Measurements from ENCODE around the gene ACVR2B.

The ACVR2B gene

DNA sequence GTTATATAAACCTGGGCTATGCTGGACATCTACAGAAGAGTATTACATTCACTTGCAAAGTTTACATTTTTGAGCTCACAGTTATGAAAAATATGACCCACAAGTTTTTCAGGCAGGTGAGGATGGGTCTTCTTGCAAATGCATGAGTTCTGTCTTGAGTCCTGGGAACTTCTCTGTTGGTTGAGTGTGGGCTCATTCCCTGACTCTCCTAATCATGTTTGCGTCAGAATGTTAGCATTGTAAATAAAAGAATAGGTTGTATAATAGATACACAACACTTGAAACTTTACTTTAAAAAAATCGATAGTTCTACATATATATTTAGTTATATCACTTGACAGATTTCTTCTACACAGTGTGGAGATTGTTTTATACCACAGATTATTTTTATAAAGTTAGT is 35.3 kb downstream of the ACVR2B start:
- no peak for DNase-seq

DNA sequence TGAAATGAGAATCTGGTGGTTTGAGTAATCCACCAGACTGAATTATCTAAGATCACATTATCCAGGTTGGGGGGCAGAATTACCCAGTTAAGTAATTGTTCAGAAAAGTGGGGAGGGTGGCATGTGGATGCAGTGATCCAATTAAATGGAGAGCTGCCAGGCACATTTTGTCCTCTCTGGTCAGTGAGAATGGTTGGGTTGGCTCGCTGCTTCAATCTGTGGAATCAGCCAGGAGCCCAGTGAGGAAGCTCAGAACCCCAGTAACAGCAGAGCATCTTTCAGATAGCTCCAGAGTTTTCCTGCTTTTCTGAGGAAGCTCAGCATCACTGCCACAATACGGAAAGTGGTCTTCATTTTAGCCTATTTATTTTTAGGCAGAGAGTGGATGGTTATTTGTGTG is 36.1 kb downstream of the ACVR2B start:
- DNase-seq: no peak

DNA sequence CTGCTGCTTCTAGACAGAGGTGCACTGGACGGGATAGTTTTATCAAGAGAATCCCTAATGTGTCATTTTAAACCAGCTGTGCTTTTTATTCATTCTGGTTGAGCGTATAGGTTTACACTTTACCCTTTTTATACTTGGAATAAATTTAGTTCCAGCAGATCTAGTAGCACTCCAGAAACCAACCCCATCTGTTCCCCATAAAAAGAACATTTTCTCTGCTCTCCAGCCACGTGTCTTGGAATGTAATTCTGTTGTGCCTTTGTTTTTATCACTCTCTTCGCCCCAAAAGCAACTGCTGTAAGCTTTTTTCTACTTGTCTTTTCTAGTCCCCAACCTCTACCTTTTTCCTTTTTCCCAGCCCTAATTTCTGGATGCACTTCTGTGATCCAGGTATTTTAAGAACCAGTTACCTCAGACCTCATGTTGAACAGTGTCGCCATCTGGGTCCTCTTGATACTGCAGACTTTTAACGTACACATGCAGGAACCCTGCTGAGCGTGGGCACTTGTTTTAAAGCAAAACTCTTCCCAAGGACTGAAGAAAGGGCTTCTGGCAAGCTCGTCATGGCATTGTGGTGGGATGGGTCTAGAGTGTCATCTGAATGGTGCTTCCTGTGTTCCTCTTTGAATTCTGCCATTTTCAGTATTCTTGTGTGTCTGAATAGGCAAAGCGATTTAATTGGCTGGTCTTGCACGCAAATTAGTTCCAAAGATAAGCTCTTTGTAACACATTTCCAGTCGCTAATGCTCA is 36.8 kb downstream of the ACVR2B start:
- no peak for DNase-seq

DNA sequence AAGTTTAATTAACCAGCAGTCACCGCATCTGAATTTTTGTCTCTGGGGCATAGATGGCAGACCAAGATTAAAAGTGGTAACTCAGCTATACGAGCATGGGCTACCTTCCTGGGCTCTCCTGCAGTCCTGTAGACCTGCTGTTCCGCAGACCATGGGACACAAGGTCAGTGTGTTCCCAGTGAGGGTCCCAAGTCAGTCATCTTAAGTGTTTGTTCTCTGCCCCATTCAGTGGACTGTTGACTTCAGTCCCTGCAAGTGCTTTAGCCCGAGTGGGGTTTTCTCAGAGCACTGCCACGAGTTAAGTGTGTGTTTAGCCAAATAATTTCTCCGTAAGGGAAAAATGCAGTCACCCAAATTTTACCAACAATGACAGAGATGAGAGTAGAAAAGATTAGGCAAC is 37.5 kb downstream of the ACVR2B start:
- DNase-seq: no peak

DNA sequence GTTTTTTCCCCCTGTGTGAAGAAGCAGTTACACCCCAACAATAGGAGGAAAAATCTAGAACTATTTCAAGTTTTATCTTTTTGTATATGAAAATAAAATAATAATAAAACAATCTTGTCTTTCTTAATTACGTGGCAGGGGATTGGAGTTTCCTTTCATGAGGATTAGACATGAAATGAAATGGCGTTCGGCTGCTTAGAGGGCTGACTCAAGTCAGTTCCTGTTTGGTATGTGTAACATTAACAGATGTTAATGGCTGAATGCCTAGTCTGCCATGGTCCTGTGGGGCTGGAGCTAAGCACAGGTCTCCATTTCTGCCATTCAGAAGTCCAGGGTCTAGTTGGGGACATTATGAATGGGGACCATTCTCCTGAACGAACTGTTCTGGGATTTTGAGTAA is 39.3 kb downstream of the ACVR2B start:
- DNase-seq: no peak

DNA sequence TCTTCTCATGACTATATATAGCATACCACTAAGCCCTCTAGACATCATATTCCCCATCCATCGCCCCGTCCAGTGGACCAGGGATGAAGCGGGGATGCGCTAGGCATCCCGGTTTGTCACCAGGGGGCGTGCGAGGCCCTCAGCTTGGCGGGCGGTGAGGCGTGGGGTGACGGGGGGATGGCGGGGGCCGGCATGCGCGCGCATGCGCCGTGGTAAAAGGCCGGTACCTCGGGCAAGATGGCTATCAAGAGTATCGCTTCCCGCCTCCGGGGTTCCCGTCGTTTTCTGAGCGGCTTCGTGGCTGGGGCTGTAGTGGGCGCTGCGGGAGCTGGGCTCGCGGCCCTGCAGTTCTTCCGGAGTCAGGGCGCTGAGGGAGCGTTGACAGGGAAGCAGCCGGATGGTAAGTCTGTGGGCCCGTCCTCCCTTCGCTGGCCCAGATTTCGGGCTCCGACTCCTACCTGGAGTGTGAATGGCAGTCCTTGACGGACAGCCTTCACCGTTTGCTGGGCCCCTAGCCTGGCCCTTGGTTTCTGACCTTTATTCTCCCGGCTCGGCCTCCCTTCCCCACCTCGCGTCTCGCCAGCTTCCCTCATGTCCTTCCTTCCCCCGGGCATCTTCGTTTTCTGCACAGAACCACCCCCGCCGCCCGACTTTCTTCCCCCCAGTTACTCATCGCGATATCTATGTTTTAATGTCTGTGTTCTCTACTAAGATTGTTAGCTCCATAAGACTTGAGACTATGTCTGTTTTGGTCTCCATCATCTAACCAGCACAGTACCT is 42.6 kb downstream of the ACVR2B start, which contains the start of gene EXOG:
Gene EXOG (plus strand): TSS at position 210 of the 780 bp plus-strand sequence. CDS start 28 bp downstream, at position 238.
- DNase-seq: peak; percentile 83 to 88

DNA sequence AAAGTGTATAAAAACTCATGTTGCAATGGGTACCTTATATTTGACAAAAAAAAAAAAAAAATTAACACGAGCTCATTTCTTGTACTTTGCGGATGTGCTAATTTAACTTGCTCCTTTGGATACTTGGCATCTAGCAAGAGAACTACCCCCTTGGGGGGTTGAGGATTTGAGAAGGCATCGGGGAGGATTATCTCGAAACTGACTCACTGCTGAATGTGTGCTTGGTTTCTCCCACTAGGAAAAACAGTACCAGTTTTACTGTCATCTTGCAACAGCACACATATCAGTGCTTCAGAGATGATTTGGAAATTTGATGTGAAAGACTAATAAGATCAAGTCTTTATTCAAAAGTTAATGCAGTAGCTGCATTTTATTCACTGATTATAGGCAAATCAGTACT is 43.3 kb downstream of the ACVR2B start:
- no peak for DNase-seq

DNA sequence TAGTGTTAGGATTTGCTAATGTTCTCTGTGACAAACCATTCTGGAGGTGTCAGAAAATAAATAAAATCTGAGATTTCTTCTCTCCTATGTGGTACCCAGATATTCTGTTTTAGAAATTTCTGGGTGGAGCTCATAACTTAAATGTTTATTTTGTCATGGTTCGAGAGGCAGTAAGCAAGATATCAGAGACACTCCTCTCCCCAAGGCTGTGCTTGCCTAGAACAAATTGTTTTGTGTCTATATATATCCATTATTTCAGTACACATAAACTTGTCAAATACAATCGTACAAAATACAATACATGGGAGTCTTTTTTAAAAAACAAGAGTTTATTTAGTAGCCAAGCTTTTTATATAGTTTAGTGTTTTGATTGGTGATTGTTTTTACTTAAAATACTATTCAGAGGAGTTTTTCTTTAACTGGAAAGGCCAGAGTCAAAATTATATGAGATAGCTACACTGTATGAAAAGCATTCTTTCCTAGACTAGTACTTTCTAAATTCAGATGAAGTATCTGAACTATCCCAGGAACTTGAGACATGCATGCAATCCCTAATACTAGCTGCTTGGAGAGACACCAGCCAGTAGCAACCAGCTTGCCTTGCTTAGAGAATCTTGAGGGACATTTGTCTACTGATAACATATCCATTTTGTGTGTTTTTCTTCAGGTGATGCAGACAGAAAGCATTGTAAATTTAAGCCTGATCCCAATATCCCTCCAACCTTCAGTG is 47.2 kb downstream of the ACVR2B start:
- DNase-seq: no peak

DNA sequence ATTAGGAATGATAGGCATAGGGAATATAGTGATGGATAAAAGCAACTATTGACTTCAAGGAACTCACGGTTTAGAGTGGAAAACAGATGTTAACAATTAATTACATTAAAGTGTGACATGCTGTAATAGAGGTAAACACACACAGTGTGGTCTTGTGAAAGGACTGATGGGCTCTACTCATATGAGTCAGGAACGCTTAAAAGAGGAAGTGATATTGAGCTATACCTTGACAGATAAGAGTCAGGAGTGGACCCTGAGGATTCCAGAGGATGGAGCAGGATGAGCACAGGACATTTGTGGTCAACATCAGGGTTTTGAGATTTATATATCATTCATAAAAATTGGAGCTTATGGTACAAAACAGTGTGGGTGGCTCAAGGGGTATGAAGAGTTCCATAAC is 53.4 kb downstream of the ACVR2B start:
- DNase-seq: no peak

DNA sequence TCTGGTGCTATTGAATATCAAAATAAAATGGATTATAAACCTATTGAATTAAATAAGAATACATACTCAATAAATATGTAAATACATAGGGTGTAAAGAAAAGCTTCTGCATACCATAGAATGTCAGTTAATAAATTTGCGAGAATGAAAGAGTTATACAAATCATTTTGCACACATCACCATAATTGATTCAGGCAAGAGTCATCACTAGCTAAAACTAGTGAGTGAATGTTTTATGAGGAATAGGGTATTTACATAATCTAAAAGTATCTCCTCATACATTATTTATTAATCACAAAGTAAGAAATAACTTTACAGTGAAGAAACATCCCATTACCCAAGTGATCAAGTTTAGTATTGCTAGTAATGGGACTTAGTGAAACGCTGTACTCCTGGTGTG is 56.0 kb downstream of the ACVR2B start:
- no peak for DNase-seq

DNA sequence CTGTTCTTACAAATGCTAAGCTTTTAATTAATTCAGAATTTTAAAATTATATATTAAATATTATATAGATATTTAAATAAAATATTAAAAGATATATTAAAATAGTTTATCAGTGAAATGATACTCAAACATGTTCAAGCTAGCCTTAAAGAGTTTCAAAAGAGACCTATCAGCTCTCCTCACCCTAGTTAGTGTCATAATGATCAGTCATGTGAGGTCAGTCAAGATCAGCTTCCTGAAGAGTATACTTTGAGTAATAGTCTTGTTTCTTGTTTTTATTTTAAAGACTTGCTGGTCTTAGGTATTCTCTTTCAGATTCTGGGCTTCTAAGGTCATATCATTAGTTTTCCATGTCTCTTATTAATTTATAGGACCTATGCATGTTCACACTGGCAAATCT is 56.9 kb downstream of the ACVR2B start:
- DNase-seq: no peak

DNA sequence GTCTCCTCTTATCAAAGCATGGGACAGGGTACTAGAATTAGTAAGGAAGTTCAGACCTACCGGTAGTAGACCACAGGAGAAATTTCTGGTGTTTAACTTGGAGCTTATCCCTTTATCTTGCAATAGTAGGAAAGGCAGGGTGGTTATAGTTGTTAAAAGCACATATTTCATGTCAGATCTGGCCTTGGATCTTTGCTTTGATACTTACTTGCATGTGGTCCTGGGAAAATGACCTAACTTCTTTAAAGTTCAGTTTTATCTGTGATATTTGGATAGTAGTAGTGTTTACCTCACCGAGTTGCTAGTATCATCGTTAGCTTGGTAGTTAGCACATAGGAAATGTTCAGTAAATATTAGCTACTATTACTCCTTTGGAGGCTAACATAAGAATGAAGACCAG is 57.9 kb downstream of the ACVR2B start:
- DNase-seq: no peak

DNA sequence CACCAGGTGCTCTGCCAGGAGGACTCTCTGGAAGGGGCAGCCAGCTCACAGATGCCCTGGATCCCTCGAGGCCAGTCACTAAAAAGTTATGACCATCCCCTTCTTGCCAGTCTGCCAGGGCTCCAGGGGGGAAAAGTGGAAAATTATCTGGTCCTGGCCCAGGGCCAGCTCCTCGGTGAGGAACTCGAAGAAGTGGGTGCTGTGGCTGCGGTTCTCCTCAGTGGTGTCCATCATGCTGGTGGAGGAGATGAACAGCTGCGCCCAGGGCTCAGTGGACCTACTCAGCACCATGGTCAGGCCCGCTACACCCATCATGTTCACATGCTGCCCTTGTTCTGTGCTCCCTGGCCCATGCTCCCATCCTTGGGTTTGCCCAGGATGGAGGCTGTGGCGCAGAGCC is 61.7 kb downstream of the ACVR2B start:
- no peak for DNase-seq

DNA sequence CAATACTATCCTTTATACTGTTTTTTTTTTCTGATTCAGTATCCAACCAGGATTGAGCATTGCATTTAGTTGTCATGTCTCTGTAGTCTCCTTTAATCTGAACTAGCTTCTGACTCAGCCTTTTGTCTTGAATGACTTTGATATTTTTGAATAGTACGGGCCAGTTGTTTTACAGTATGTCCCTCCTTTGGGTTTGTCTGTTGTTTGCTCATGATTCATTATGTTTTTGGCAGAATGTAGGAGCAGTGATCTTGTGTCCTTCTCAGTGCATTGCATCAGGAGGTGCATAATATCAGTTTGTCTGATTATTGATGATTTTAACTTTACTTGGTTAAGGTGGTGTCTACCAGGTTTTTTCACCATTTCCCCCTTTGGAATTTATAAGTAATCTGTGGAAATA is 63.0 kb downstream of the ACVR2B start:
- no peak for DNase-seq

DNA sequence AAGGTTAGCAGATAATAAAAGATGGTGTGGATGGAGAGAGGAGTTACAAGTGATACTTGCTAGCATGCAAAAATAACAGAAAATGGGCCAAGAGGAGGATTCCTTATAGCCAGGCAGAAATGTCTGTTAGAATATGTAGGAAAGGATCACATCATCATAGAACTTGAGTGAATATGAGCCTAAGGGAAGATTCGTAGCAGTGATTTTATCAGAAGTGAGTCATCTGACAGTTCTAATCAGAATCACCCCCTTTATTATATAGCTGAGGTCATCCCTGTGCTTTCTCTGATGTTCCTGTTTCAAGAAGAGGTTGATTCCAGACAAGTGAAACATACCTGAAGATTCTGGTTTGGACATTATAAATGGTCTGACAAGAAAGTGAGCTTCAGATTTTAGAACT is 65.3 kb downstream of the ACVR2B start:
- no peak for DNase-seq

DNA sequence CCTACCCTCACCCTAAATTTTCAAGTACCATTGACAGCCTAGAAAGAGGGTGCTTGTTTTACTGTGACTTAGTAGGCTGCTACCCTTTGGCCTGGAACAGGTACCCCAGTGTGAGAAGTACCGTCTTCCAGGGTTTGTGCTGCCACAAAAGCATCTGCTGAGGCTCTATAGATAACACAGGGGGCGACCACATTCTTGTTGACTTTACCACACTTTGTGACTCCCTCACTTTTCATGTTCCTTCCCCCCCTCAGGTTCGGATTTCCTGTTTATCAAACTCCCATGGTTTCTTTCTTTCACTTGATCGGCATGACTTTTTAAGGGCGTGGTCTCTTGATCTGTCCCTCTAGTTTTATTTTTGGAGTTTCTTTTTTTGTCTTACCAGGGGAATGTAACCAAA is 66.0 kb downstream of the ACVR2B start:
- no peak for DNase-seq

DNA sequence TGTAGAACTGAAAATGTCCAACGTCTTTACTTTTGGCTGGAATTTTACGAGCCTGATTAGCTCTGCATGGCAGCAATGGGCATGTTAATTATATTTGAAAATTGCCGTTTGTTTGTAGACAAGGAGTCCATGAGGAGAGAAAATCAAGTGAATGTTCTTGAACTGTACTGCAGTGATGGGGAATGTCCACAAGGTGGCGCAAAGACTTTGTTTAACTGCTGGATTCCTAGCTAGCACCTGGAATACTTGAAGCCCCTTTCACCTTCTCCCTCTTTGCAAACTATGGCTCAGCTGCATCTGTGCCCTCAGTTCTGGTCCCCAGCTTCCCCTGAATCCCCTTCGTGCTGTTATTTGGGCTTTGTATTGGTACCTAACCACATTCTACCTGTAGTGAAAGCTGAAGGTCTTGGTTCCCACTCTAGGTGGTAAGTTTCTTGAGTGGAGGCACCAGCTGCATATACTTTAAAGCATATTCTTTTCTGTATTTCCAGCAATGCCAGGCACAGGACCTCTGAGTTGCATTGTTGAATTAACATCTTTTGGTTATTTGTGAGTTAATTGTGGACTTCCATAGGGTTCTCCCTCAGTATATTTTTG is 67.8 kb downstream of the ACVR2B start:
- peak; percentile 61 to 75 for DNase-seq

DNA sequence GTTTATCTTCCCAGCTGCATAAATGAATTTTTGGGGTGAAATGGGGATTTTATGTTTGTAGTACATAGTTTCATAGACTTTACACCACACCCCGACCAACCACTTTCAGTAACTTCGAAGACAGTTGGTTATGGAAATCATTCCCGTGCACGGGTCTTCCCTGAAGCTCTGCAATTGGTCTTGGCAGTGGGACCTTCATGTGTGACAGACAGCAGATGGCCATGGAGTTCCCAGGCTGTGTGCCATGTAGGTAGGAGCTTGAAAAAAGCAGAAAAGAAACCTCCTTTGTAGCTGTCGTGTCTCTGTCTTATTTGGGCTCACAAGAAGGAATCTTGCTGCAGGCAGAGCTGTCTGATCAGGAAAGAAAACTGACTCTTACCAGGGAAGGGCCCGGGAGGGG is 68.3 kb downstream of the ACVR2B start:
- no peak for DNase-seq

DNA sequence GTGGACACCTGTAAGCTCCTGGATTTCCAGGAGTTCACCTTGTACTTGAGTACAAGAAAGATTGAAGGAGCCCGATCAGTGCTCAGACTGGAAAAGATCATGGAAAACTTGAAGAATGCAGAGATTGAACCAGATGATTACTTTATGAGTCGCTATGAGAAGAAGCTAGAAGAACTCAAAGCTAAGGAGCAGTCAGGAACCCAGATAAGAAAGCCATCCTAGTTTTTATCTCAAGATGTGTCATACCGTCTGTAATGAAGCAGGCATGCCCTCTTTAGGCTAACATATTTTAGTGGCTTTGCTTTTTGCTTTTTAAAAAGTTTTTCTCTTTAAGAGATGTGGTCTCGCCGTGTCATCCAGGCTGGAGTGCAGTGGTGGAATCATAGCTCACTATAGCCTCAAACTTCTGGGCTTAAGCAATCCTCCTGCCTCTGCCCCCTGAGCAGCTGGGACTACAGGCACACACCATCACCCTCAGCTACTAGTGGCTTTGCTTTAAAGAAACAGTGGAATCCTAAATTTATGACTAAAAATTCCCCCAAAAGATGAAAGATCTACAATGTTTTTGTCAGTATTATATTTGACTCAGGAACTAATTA is 70.5 kb downstream of the ACVR2B start:
- no peak for DNase-seq

DNA sequence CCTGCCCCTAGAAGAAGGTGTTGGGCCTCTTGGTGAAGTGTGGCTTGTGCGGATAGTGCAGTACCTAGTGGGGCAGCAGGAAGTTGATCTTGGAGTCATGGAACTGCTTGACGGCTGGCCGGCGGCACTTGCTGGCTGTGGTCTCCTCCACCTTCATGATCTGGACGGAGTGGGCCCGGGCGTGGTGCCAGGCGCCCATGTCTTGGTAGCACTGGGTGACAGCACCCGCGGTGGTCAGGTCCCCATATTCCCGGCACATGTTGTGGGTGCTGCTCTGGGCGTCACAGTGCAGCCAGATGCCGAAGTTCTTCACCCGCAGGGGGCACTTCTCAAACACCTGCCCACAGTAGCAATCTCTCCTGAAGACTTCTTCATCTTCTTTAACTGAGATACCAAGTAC is 73.1 kb downstream of the ACVR2B start:
- DNase-seq: no peak

DNA sequence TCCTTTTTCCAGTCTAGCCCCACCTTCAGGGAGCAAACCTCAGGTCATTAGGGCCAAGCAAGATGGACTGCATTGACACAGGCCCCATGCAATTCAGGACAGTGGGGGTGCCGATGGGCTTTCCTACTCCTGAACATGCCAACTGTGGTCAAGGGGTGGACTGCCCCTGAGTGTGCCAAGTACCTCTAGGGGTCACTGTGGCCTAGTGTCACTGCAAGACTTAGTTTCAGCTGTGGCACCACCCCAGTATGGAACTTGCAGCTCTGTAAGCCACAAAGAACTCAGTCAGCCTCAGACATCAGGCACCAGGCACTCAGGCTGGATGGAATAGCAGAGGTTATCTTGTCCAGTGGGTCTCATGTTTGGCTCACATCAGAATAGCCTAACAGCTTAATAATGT is 74.8 kb downstream of the ACVR2B start:
- DNase-seq: no peak

DNA sequence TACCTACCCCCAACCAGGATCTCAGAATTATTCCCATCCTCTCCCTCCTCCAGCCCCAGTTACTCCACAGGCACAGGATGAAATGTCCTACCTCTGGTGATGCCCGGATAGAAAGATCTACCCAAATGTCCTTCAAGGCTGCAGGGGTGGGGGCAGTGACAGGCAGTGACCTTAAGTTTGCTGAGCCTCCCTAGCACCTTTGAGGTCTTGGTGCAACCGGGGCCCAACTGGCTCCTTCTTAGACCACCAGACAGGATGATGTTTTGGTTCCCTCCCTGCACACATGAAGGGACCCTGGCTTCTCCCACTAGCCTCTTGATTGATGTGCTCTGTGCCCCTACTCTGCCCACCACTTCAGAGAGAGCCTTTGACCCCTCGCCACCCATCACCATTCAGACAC is 78.8 kb downstream of the ACVR2B start:
- no peak for DNase-seq
